ENCODE measurements around the gene EFNA2. TPM values are rescaled to one million over a fixed set of nuclear protein-coding genes. Genes with fewer than 3 reads are reported as not detected.

Gene EFNA2
- 9.8 and 10.3 TPM in 2 replicates for polyA plus RNA-seq
- polyA minus RNA-seq: 23.4 and 24.8 TPM in 2 replicates

DNA sequence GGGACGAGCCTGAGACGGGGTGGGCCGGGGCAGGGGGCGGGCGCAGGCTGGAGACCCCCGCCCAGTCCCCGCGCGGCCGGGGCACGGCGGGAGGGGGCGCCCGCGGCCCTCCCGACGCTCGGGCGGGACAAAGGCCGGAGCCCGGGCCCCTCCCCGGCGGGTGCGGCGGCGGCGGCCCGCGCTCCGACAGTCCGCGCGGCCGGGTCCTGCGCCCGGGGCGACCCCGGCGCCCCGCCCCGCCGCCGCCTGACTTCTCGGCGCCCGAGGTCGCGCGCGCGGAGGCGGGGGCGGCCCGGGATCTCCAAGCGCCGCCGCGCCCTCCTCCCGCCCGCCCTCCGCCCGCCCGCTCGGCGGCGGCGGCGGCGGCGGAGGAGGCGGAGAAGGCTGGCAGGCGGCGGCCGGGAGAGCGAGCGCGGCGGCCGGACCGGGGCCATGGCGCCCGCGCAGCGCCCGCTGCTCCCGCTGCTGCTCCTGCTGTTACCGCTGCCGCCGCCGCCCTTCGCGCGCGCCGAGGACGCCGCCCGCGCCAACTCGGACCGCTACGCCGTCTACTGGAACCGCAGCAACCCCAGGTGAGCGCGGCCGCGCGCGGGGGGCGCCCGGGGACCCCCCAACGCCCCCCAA is at the start of gene EFNA2:
TSS of gene EFNA2 (plus strand) at position 137 of the 624 bp plus-strand sequence. CDS start at position 433, 296 bp downstream.
- Histone ChIP-seq H3K9me2 (ENCODE audit: insufficient read depth, low read length) (no peaks in the 10 kb centered on the region), H3K4me2 (ENCODE audit: low read length) (peak within 1 kb of the TSS; percentile 57), H3K27me3 (ENCODE audit: insufficient read depth, low read depth, low read length) (no peaks in the 10 kb centered on the region), H3F3A (ENCODE audit: insufficient read depth, low read length, poor library complexity, severe bottlenecking) (no peaks in the 10 kb centered on the region), H3K9me3 (ENCODE audit: low read length) (no peaks in the 10 kb centered on the region), H3K4me3 (ENCODE audit: low read length) (peak within 1 kb of the TSS; percentile 92), H3K79me2 (replicated peaks; ENCODE audit: insufficient read depth, low read length) (peaks cover 22% of the 10 kb centered on the region), H3K36me3 (ENCODE audit: insufficient read depth, low read length) (no peaks in the 10 kb centered on the region), H2AFZ (ENCODE audit: low read depth, low read length) (no peak within 1 kb of the TSS), H3K27ac (ENCODE audit: low read length) (peak within 1 kb of the TSS; percentile 5), H4K20me1 (ENCODE audit: insufficient read depth) (no peaks in the 10 kb centered on the region), H3K9ac (ENCODE audit: low read length) (peak within 1 kb of the TSS; percentile 77)
- TF ChIP-seq RAD21 (conservative IDR thresholded peaks at IDR 0.05) (no peak), EZH2 (IDR thresholded peaks at IDR 0.05; ENCODE audit: borderline replicate concordance, insufficient read depth, low read length, poor library complexity, severe bottlenecking) (no peak), POLR2AphosphoS5 (IDR thresholded peaks at IDR 0.05) (peak; percentile 45)

- H3K27ac ChIP-seq (ENCODE audit: low read length): peak overlapping the region; percentile 82
- no peaks in the 10 kb centered on the region for H3K36me3 ChIP-seq (ENCODE audit: insufficient read depth, low read length)
- TF ChIP-seq MXI1 (conservative IDR thresholded peaks at IDR 0.05; ENCODE audit: poor library complexity, severe bottlenecking) (peak; percentile 29), RAD21 (conservative IDR thresholded peaks at IDR 0.05) (no peak), POLR2AphosphoS5 (IDR thresholded peaks at IDR 0.05) (peak; percentile 21), SMC3 (conservative IDR thresholded peaks at IDR 0.05; ENCODE audit: poor library complexity) (no peak)
- TF ChIP-seq, protein P1, sequence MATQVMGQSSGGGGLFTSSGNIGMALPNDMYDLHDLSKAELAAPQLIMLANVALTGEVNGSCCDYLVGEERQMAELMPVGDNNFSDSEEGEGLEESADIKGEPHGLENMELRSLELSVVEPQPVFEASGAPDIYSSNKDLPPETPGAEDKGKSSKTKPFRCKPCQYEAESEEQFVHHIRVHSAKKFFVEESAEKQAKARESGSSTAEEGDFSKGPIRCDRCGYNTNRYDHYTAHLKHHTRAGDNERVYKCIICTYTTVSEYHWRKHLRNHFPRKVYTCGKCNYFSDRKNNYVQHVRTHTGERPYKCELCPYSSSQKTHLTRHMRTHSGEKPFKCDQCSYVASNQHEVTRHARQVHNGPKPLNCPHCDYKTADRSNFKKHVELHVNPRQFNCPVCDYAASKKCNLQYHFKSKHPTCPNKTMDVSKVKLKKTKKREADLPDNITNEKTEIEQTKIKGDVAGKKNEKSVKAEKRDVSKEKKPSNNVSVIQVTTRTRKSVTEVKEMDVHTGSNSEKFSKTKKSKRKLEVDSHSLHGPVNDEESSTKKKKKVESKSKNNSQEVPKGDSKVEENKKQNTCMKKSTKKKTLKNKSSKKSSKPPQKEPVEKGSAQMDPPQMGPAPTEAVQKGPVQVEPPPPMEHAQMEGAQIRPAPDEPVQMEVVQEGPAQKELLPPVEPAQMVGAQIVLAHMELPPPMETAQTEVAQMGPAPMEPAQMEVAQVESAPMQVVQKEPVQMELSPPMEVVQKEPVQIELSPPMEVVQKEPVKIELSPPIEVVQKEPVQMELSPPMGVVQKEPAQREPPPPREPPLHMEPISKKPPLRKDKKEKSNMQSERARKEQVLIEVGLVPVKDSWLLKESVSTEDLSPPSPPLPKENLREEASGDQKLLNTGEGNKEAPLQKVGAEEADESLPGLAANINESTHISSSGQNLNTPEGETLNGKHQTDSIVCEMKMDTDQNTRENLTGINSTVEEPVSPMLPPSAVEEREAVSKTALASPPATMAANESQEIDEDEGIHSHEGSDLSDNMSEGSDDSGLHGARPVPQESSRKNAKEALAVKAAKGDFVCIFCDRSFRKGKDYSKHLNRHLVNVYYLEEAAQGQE (IDR thresholded peaks at IDR 0.05; ENCODE audit: borderline replicate concordance): no peak
- no peaks in the 10 kb centered on the region for H4K20me1 ChIP-seq (ENCODE audit: insufficient read depth)
- peak overlapping the region; percentile 82 for H3K4me2 ChIP-seq (ENCODE audit: low read length)
- H3K79me2 ChIP-seq (replicated peaks; ENCODE audit: insufficient read depth, low read length): peaks cover 13% of the 10 kb centered on the region
- no peaks in the 10 kb centered on the region for H3K27me3 ChIP-seq (ENCODE audit: insufficient read depth, low read depth, low read length)
- no peaks in the 10 kb centered on the region for H3K9me2 ChIP-seq (ENCODE audit: insufficient read depth, low read length)
- H3K9ac ChIP-seq (ENCODE audit: low read length): peak overlapping the region; percentile 93
- peak overlapping the region; percentile 85 for H3K4me3 ChIP-seq (ENCODE audit: low read length)
- peaks cover 4% of the 10 kb centered on the region for H3F3A ChIP-seq (ENCODE audit: insufficient read depth, low read length, poor library complexity, severe bottlenecking)
- H3K9me3 ChIP-seq (ENCODE audit: low read length): no peaks in the 10 kb centered on the region
- no peak overlapping the region for H2AFZ ChIP-seq (ENCODE audit: low read depth, low read length)
Measured at GRCh38 chr19:1236576-1236975, 49.1 kb upstream of the EFNA2 start.

GRCh38 chr19:1237027-1237659 is 48.5 kb upstream of the EFNA2 start:
- Histone ChIP-seq H3K4me3 (ENCODE audit: low read length) (peak overlapping the region; percentile 85), H2AFZ (ENCODE audit: low read depth, low read length) (no peak overlapping the region), H3K27ac (ENCODE audit: low read length) (peak overlapping the region; percentile 82)

More at GRCh38 chr19:1237027-1237659, 48.5 kb upstream of the EFNA2 start:
- Histone ChIP-seq H3K9ac (ENCODE audit: low read length) (peak overlapping the region; percentile 93), H3K9me2 (ENCODE audit: insufficient read depth, low read length) (no peaks in the 10 kb centered on the region), H4K20me1 (ENCODE audit: insufficient read depth) (no peaks in the 10 kb centered on the region), H3K9me3 (ENCODE audit: low read length) (no peaks in the 10 kb centered on the region), H3K79me2 (replicated peaks; ENCODE audit: insufficient read depth, low read length) (peaks cover 13% of the 10 kb centered on the region), H3K27me3 (ENCODE audit: insufficient read depth, low read depth, low read length) (no peaks in the 10 kb centered on the region), H3K4me2 (ENCODE audit: low read length) (peak overlapping the region; percentile 53), H3F3A (ENCODE audit: insufficient read depth, low read length, poor library complexity, severe bottlenecking) (peaks cover 4% of the 10 kb centered on the region), H3K36me3 (ENCODE audit: insufficient read depth, low read length) (no peaks in the 10 kb centered on the region)
- TF ChIP-seq POLR2AphosphoS5 (IDR thresholded peaks at IDR 0.05) (no peak), MXI1 (conservative IDR thresholded peaks at IDR 0.05; ENCODE audit: poor library complexity, severe bottlenecking) (no peak), TAF1 (IDR thresholded peaks at IDR 0.05; ENCODE audit: low read depth) (no peak), EZH2 (IDR thresholded peaks at IDR 0.05; ENCODE audit: borderline replicate concordance, insufficient read depth, low read length, poor library complexity, severe bottlenecking) (no peak), RAD21 (conservative IDR thresholded peaks at IDR 0.05) (no peak), SMC3 (conservative IDR thresholded peaks at IDR 0.05; ENCODE audit: poor library complexity) (no peak), EP300 (conservative IDR thresholded peaks at IDR 0.05; ENCODE audit: poor library complexity, severe bottlenecking) (no peak)
- TF ChIP-seq, protein P2, sequence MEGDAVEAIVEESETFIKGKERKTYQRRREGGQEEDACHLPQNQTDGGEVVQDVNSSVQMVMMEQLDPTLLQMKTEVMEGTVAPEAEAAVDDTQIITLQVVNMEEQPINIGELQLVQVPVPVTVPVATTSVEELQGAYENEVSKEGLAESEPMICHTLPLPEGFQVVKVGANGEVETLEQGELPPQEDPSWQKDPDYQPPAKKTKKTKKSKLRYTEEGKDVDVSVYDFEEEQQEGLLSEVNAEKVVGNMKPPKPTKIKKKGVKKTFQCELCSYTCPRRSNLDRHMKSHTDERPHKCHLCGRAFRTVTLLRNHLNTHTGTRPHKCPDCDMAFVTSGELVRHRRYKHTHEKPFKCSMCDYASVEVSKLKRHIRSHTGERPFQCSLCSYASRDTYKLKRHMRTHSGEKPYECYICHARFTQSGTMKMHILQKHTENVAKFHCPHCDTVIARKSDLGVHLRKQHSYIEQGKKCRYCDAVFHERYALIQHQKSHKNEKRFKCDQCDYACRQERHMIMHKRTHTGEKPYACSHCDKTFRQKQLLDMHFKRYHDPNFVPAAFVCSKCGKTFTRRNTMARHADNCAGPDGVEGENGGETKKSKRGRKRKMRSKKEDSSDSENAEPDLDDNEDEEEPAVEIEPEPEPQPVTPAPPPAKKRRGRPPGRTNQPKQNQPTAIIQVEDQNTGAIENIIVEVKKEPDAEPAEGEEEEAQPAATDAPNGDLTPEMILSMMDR (IDR thresholded peaks at IDR 0.05; ENCODE audit: poor library complexity, severe bottlenecking): no peak
- TF ChIP-seq, protein P1 (IDR thresholded peaks at IDR 0.05; ENCODE audit: borderline replicate concordance): no peak
